ENCODE measurements around the gene DTNB.
"Not testable (repeated sequence)": the region's sequence is repeated elsewhere in the genome, so short reads cannot be mapped to it uniquely, and the experiment has no call there.

Gene DTNB

DNA sequence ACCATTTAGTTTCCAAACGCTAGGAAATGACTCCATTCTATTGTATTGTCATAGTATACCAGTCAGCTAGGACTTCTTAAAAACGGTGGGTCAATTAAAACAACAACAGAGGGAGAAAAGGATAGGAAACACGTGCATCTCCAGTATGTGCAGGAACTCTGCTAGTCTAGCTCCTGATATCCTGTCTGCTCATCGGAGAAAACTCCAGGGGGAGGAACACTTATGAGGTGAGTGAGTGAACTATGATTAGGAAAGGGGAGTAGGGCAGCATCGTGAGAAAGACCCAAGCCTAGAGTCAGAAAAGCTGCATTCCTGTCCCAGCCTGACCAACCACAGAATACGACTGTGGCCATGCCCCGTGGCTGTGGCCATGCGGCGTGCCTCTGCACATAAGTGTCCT, 34.2 kb downstream of the DTNB start:
- peak in 1 of 2 donors; percentile 38 for DNase-seq (ENCODE audit: low read depth in 2 of 2)
- TF ChIP-seq, protein P1, sequence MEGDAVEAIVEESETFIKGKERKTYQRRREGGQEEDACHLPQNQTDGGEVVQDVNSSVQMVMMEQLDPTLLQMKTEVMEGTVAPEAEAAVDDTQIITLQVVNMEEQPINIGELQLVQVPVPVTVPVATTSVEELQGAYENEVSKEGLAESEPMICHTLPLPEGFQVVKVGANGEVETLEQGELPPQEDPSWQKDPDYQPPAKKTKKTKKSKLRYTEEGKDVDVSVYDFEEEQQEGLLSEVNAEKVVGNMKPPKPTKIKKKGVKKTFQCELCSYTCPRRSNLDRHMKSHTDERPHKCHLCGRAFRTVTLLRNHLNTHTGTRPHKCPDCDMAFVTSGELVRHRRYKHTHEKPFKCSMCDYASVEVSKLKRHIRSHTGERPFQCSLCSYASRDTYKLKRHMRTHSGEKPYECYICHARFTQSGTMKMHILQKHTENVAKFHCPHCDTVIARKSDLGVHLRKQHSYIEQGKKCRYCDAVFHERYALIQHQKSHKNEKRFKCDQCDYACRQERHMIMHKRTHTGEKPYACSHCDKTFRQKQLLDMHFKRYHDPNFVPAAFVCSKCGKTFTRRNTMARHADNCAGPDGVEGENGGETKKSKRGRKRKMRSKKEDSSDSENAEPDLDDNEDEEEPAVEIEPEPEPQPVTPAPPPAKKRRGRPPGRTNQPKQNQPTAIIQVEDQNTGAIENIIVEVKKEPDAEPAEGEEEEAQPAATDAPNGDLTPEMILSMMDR (IDR thresholded peaks at IDR 0.05; ENCODE audit: low read depth, low read length) = no peak
- H3K4me3 ChIP-seq (replicated peaks in 1 of 2; ENCODE audit: low read depth in 2 of 2, low read length in 2 of 2) = no peak overlapping the region

DNA sequence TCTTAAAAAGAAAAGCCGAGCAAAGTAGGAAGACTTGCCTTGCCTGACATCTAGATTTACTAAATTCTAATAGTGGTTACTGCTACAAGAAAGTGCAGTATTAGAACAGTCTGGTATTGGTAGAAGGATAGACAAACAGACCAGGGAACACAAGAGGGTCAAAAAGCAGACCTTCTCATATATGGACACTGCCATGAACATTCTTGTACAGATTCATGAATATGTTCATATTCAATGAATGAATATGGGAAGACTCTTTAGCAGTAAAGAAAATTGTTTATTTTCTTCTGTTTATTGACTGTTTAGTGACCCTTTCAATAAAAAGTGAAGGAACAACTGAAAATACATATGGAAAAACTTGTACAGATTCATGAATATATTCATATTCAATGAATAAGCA, 37.6 kb downstream of the DTNB start:
- TF ChIP-seq, protein P1 (IDR thresholded peaks at IDR 0.05; ENCODE audit: low read depth, low read length) = no peak
- DNase-seq (ENCODE audit: low read depth in 2 of 2) = no peak
- H3K4me3 ChIP-seq (replicated peaks in 1 of 2; ENCODE audit: low read depth in 2 of 2, low read length in 2 of 2) = no peak overlapping the region

DNA sequence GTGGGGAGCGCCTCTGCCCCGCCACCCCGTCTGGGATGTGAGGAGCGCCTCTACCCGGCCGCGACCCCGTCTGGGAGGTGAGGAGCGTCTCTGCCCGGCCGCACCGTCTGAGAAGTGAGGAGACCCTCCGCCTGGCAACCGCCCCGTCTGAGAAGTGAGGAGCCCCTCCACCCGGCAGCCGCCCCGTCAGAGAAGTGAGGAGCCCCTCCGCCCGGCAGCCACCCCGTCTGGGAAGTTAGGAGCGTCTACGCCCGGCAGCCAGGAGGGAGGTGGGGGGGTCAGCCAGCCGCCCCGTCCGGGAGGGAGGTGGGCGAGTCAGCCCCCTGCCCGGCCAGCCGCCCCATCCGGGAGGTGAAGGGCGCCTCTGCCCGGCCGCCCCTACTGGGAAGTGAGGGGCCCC, 39.6 kb downstream of the DTNB start:
- not testable (repeated sequence) for H3K4me3 ChIP-seq (replicated peaks in 1 of 2; ENCODE audit: low read depth in 2 of 2, low read length in 2 of 2); DNase-seq (ENCODE audit: low read depth in 2 of 2)

DNA sequence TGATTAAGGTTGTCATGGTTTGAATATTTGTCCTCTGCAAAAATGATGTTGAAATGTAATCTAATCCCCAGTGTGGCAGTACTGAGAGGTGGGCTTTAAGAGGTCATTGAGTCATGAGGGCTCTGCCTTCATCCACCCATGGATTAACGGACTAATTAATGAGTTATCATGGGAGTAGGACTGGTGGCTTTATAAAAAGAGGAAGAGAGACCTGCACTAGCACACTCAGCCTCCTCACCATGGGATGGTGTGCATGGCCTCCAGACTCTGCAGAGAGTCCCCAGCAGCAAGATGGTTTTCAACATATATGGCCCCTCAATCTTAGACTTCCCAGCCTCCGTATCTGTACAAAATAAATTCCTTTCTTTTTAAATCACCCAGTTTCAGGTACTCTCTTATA, 41.0 kb downstream of the DTNB start:
- H3K4me3 ChIP-seq (replicated peaks in 1 of 2; ENCODE audit: low read depth in 2 of 2, low read length in 2 of 2) = no peak overlapping the region
- no peak for DNase-seq (ENCODE audit: low read depth in 2 of 2)
- TF ChIP-seq, protein P1 (IDR thresholded peaks at IDR 0.05; ENCODE audit: low read depth, low read length) = no peak

GRCh38 chr2:25624635-25625034, 48.7 kb downstream of the DTNB start:
- TF ChIP-seq, protein P1 (IDR thresholded peaks at IDR 0.05; ENCODE audit: low read depth, low read length) = no peak
- no peak for DNase-seq (ENCODE audit: low read depth in 2 of 2)
- H3K4me3 ChIP-seq (replicated peaks in 1 of 2; ENCODE audit: low read depth in 2 of 2, low read length in 2 of 2) = no peak overlapping the region

GRCh38 chr2:25623361-25623760, 50.0 kb downstream of the DTNB start:
- H3K4me3 ChIP-seq (replicated peaks in 1 of 2; ENCODE audit: low read depth in 2 of 2, low read length in 2 of 2) = no peak overlapping the region
- DNase-seq (ENCODE audit: low read depth in 2 of 2) = no peak
- TF ChIP-seq, protein P1 (IDR thresholded peaks at IDR 0.05; ENCODE audit: low read depth, low read length) = no peak

GRCh38 chr2:25620711-25621110, 52.7 kb downstream of the DTNB start:
- no peak overlapping the region for H3K4me3 ChIP-seq (replicated peaks in 1 of 2; ENCODE audit: low read depth in 2 of 2, low read length in 2 of 2)
- TF ChIP-seq, protein P1 (IDR thresholded peaks at IDR 0.05; ENCODE audit: low read depth, low read length) = no peak
- no peak for DNase-seq (ENCODE audit: low read depth in 2 of 2)

Data from cardiac fibroblast (primary cell).